ENCODE results near the gene CYS1.

GRCh38 chr2:10072656-10073480 is 7.3 kb downstream of the CYS1 start:
- peak; percentile 95 for TF ChIP-seq CTCF (IDR thresholded peaks at IDR 0.05)
- TF ChIP-seq POLR2A (IDR thresholded peaks at IDR 0.05; ENCODE audit: low read length): no peak
- TF ChIP-seq JUNB (IDR thresholded peaks at IDR 0.05): no peak
- no peak for TF ChIP-seq CHD4 (IDR thresholded peaks at IDR 0.05; ENCODE audit: borderline replicate concordance)
